ENCODE results near the gene LUZP2. TPM values are rescaled to one million over a fixed set of nuclear protein-coding genes. Genes with fewer than 3 reads are reported as not detected.
"Not testable (repeated sequence)": the region's sequence is repeated elsewhere in the genome, so short reads cannot be mapped to it uniquely, and the experiment has no call there.

LUZP2 gene
- total and polyA plus RNA-seq, 2 donors: 0.41 to 26.4 TPM

- 49% methylated on average over 1 of the region's 1 CpG for WGBS
- Histone ChIP-seq H3K27ac (ENCODE audit: low read depth) (no peak overlapping the region), H3K4me1 (ENCODE audit: insufficient read depth) (no peaks in the 10 kb centered on the region), H3K4me3 (ENCODE audit: low read depth, low read length) (no peak overlapping the region), H3K36me3 (ENCODE audit: insufficient read depth) (no peaks in the 10 kb centered on the region)
- DNase-seq (ENCODE audit: extremely low spot score): no peak
These were observed 404.2 kb downstream of the LUZP2 start for GRCh38 chr11:24900960-24901549.

GRCh38 chr11:24903555-24903954, 406.7 kb downstream of the LUZP2 start:
- Histone ChIP-seq H3K36me3 (ENCODE audit: insufficient read depth) (no peaks in the 10 kb centered on the region), H3K27ac (ENCODE audit: low read depth) (no peak overlapping the region), H3K4me1 (ENCODE audit: insufficient read depth) (no peaks in the 10 kb centered on the region), H3K4me3 (ENCODE audit: low read depth, low read length) (no peak overlapping the region)
- 69% methylated on average over 2 of the region's 2 CpGs for WGBS
- no peak for DNase-seq (ENCODE audit: extremely low spot score)

GRCh38 chr11:24925091-24925490, 428.2 kb downstream of the LUZP2 start:
- WGBS: 83% methylated on average over 1 of the region's 1 CpG
- no peaks in the 10 kb centered on the region for H3K36me3 ChIP-seq (ENCODE audit: insufficient read depth)
- no peak overlapping the region for H3K4me3 ChIP-seq (ENCODE audit: low read depth, low read length)
- H3K27ac ChIP-seq (ENCODE audit: low read depth): no peak overlapping the region
- no peaks in the 10 kb centered on the region for H3K4me1 ChIP-seq (ENCODE audit: insufficient read depth)
- DNase-seq (ENCODE audit: extremely low spot score): no peak

GRCh38 chr11:24932110-24933000, 435.5 kb downstream of the LUZP2 start:
- DNase-seq (ENCODE audit: extremely low spot score): no peak
- Histone ChIP-seq H3K27ac (ENCODE audit: low read depth) (no peak overlapping the region), H3K36me3 (ENCODE audit: insufficient read depth) (no peaks in the 10 kb centered on the region), H3K4me1 (ENCODE audit: insufficient read depth) (no peaks in the 10 kb centered on the region), H3K4me3 (ENCODE audit: low read depth, low read length) (no peak overlapping the region)
- WGBS: 72% methylated on average over 9 of the region's 9 CpGs

- no peaks in the 10 kb centered on the region for H3K4me1 ChIP-seq (ENCODE audit: insufficient read depth)
- no peak overlapping the region for H3K27ac ChIP-seq (ENCODE audit: low read depth)
- H3K4me3 ChIP-seq (ENCODE audit: low read depth, low read length): no peak overlapping the region
- no peaks in the 10 kb centered on the region for H3K36me3 ChIP-seq (ENCODE audit: insufficient read depth)
- WGBS: 58% methylated on average over 1 of the region's 1 CpG
- DNase-seq (ENCODE audit: extremely low spot score): no peak
These were observed 438.0 kb downstream of the LUZP2 start for GRCh38 chr11:24934733-24935439.

GRCh38 chr11:24944891-24945290, 448.0 kb downstream of the LUZP2 start:
- Histone ChIP-seq H3K4me1 (ENCODE audit: insufficient read depth) (no peaks in the 10 kb centered on the region), H3K36me3 (ENCODE audit: insufficient read depth) (no peaks in the 10 kb centered on the region), H3K4me3 (ENCODE audit: low read depth, low read length) (no peak overlapping the region), H3K27ac (ENCODE audit: low read depth) (no peak overlapping the region)
- no peak for DNase-seq (ENCODE audit: extremely low spot score)
- WGBS: 90% methylated on average over 3 of the region's 3 CpGs

GRCh38 chr11:24949406-24949805, 452.6 kb downstream of the LUZP2 start:
- no peak overlapping the region for H3K4me3 ChIP-seq (ENCODE audit: low read depth, low read length)
- no peak overlapping the region for H3K27ac ChIP-seq (ENCODE audit: low read depth)
- H3K36me3 ChIP-seq (ENCODE audit: insufficient read depth): no peaks in the 10 kb centered on the region
- DNase-seq (ENCODE audit: extremely low spot score): no peak
- no peaks in the 10 kb centered on the region for H3K4me1 ChIP-seq (ENCODE audit: insufficient read depth)
- 88% methylated on average over 5 of the region's 5 CpGs for WGBS

GRCh38 chr11:24963852-24964251, 467.0 kb downstream of the LUZP2 start:
- 75% methylated on average over 2 of the region's 2 CpGs for WGBS
- Histone ChIP-seq H3K36me3 (ENCODE audit: insufficient read depth) (no peaks in the 10 kb centered on the region), H3K27ac (ENCODE audit: low read depth) (no peak overlapping the region), H3K4me3 (ENCODE audit: low read depth, low read length) (no peak overlapping the region), H3K4me1 (ENCODE audit: insufficient read depth) (no peaks in the 10 kb centered on the region)
- DNase-seq (ENCODE audit: extremely low spot score): no peak

GRCh38 chr11:24965748-24966147, 468.9 kb downstream of the LUZP2 start:
- no peak for DNase-seq (ENCODE audit: extremely low spot score)
- Histone ChIP-seq H3K4me3 (ENCODE audit: low read depth, low read length) (no peak overlapping the region), H3K27ac (ENCODE audit: low read depth) (no peak overlapping the region), H3K4me1 (ENCODE audit: insufficient read depth) (no peaks in the 10 kb centered on the region), H3K36me3 (ENCODE audit: insufficient read depth) (no peaks in the 10 kb centered on the region)

- H3K4me3 ChIP-seq (ENCODE audit: low read depth, low read length); H3K4me1 ChIP-seq (ENCODE audit: insufficient read depth); DNase-seq (ENCODE audit: extremely low spot score); H3K27ac ChIP-seq (ENCODE audit: low read depth); H3K36me3 ChIP-seq (ENCODE audit: insufficient read depth): not testable (repeated sequence)
- WGBS: 87% methylated on average over 7 of the region's 7 CpGs
These were observed 497.1 kb downstream of the LUZP2 start for GRCh38 chr11:24993903-24994302.

GRCh38 chr11:24999929-25000328, 503.1 kb downstream of the LUZP2 start:
- not testable (repeated sequence) for H3K36me3 ChIP-seq (ENCODE audit: insufficient read depth); H3K27ac ChIP-seq (ENCODE audit: low read depth); DNase-seq (ENCODE audit: extremely low spot score); H3K4me3 ChIP-seq (ENCODE audit: low read depth, low read length); H3K4me1 ChIP-seq (ENCODE audit: insufficient read depth)
- 82% methylated on average over 5 of the region's 5 CpGs for WGBS

- Histone ChIP-seq H3K4me3 (ENCODE audit: low read depth, low read length) (no peak overlapping the region), H3K36me3 (ENCODE audit: insufficient read depth) (no peaks in the 10 kb centered on the region), H3K27ac (ENCODE audit: low read depth) (no peak overlapping the region), H3K4me1 (ENCODE audit: insufficient read depth) (no peaks in the 10 kb centered on the region)
- no peak for DNase-seq (ENCODE audit: extremely low spot score)
- 62% methylated on average over 1 of the region's 1 CpG for WGBS
These were observed 540.6 kb downstream of the LUZP2 start for GRCh38 chr11:25037431-25037830.

GRCh38 chr11:25038131-25038530, 541.3 kb downstream of the LUZP2 start:
- Histone ChIP-seq H3K27ac (ENCODE audit: low read depth) (no peak overlapping the region), H3K4me1 (ENCODE audit: insufficient read depth) (no peaks in the 10 kb centered on the region), H3K36me3 (ENCODE audit: insufficient read depth) (no peaks in the 10 kb centered on the region), H3K4me3 (ENCODE audit: low read depth, low read length) (no peak overlapping the region)
- no peak for DNase-seq (ENCODE audit: extremely low spot score)

GRCh38 chr11:25039165-25039564, 542.3 kb downstream of the LUZP2 start:
- 97% methylated on average over 2 of the region's 2 CpGs for WGBS
- Histone ChIP-seq H3K4me1 (ENCODE audit: insufficient read depth) (no peaks in the 10 kb centered on the region), H3K4me3 (ENCODE audit: low read depth, low read length) (no peak overlapping the region), H3K36me3 (ENCODE audit: insufficient read depth) (no peaks in the 10 kb centered on the region), H3K27ac (ENCODE audit: low read depth) (no peak overlapping the region)
- DNase-seq (ENCODE audit: extremely low spot score): no peak

Measured in urinary bladder (tissue), 4 donors.